Activated CD4-positive, alpha-beta T cell treated with anti-CD3 and anti-CD28 coated beads, Interleukin-2, Interleukin-4, amounts not matched to agents 100 ng/mL and 50 ng/mL, durations not matched to agents 16 hours and 8 hours (primary cell): ENCODE data around the gene IGSF9.

Experiments used
- DNase-seq: peaks from one replicate; pipeline ENCODE4 v3.0.0-alpha.2; 2020; ENCODE audit warnings: low spot score

Gene IGSF9

GRCh38 chr1:159944623-159945455, 574 bp downstream of the IGSF9 start:
- DNase-seq, result no peak

GRCh38 chr1:159943908-159944622, 1.3 kb downstream of the IGSF9 start:
- no peak for DNase-seq

GRCh38 chr1:159943278-159943640, 2.2 kb downstream of the IGSF9 start:
- DNase-seq, result no peak

GRCh38 chr1:159942632-159943277, 2.7 kb downstream of the IGSF9 start:
- no peak for DNase-seq

- DNase-seq, result no peak
These were observed 3.5 kb downstream of the IGSF9 start for GRCh38 chr1:159941591-159942560.

GRCh38 chr1:159941141-159941540, 4.3 kb downstream of the IGSF9 start:
- no peak for DNase-seq

GRCh38 chr1:159940006-159940620, 5.3 kb downstream of the IGSF9 start:
- no peak for DNase-seq

GRCh38 chr1:159939678-159940002, 5.8 kb downstream of the IGSF9 start:
- no peak for DNase-seq

- no peak for DNase-seq
These were observed 6.3 kb downstream of the IGSF9 start for GRCh38 chr1:159938905-159939677.

- peak; percentile 36 for DNase-seq
These were observed 7.1 kb downstream of the IGSF9 start for GRCh38 chr1:159938211-159938852.

GRCh38 chr1:159937054-159937750, 8.2 kb downstream of the IGSF9 start:
- no peak for DNase-seq

GRCh38 chr1:159936273-159936904, 9.0 kb downstream of the IGSF9 start:
- DNase-seq, result peak; percentile 80

- no peak for DNase-seq
These were observed 9.6 kb downstream of the IGSF9 start for GRCh38 chr1:159935719-159936272.

- DNase-seq, result no peak
These were observed 10.1 kb downstream of the IGSF9 start for GRCh38 chr1:159935305-159935704.

- no peak for DNase-seq
These were observed 11.0 kb downstream of the IGSF9 start for GRCh38 chr1:159934136-159935039.

- no peak for DNase-seq
These were observed 12.1 kb downstream of the IGSF9 start for GRCh38 chr1:159933347-159933746.
